ENCODE results near the gene HSPA1L.
A peak's percentile ranks its signal among the peaks of the same experiment; 100 is the strongest.

The HSPA1L gene

GRCh38 chr6:31794866-31795615 is 20.0 kb downstream of the HSPA1L start (continued):
- TF ChIP-seq ZNF513 (tag by site-specific recombination; IDR thresholded peaks at IDR 0.05) (no peak), ZNF596 (tag by site-specific recombination; IDR thresholded peaks at IDR 0.05) (no peak), ZNF561 (tag by site-specific recombination; IDR thresholded peaks at IDR 0.05; ENCODE audit: borderline replicate concordance) (no peak), WT1 (tag by site-specific recombination; IDR thresholded peaks at IDR 0.05) (peak; percentile 16; the same call in 1 of the 2 replicates), MZF1 (tag by site-specific recombination; IDR thresholded peaks at IDR 0.05; ENCODE audit: borderline replicate concordance) (no peak)
- TF ChIP-seq, protein P1, sequence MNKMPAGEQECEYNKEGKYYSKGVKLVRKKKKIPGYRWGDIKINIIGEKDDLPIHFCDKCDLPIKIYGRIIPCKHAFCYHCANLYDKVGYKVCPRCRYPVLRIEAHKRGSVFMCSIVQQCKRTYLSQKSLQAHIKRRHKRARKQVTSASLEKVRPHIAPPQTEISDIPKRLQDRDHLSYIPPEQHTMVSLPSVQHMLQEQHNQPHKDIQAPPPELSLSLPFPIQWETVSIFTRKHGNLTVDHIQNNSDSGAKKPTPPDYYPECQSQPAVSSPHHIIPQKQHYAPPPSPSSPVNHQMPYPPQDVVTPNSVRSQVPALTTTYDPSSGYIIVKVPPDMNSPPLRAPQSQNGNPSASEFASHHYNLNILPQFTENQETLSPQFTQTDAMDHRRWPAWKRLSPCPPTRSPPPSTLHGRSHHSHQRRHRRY (tag by site-specific recombination; IDR thresholded peaks at IDR 0.05): no peak
- TF ChIP-seq, protein P2, sequence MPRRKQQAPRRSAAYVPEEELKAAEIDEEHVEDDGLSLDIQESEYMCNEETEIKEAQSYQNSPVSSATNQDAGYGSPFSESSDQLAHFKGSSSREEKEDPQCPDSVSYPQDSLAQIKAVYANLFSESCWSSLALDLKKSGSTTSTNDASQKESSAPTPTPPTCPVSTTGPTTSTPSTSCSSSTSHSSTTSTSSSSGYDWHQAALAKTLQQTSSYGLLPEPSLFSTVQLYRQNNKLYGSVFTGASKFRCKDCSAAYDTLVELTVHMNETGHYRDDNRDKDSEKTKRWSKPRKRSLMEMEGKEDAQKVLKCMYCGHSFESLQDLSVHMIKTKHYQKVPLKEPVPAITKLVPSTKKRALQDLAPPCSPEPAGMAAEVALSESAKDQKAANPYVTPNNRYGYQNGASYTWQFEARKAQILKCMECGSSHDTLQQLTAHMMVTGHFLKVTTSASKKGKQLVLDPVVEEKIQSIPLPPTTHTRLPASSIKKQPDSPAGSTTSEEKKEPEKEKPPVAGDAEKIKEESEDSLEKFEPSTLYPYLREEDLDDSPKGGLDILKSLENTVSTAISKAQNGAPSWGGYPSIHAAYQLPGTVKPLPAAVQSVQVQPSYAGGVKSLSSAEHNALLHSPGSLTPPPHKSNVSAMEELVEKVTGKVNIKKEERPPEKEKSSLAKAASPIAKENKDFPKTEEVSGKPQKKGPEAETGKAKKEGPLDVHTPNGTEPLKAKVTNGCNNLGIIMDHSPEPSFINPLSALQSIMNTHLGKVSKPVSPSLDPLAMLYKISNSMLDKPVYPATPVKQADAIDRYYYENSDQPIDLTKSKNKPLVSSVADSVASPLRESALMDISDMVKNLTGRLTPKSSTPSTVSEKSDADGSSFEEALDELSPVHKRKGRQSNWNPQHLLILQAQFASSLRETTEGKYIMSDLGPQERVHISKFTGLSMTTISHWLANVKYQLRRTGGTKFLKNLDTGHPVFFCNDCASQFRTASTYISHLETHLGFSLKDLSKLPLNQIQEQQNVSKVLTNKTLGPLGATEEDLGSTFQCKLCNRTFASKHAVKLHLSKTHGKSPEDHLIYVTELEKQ (tag by site-specific recombination; IDR thresholded peaks at IDR 0.05; ENCODE audit: borderline replicate concordance): no peak
- TF ChIP-seq, protein P3, sequence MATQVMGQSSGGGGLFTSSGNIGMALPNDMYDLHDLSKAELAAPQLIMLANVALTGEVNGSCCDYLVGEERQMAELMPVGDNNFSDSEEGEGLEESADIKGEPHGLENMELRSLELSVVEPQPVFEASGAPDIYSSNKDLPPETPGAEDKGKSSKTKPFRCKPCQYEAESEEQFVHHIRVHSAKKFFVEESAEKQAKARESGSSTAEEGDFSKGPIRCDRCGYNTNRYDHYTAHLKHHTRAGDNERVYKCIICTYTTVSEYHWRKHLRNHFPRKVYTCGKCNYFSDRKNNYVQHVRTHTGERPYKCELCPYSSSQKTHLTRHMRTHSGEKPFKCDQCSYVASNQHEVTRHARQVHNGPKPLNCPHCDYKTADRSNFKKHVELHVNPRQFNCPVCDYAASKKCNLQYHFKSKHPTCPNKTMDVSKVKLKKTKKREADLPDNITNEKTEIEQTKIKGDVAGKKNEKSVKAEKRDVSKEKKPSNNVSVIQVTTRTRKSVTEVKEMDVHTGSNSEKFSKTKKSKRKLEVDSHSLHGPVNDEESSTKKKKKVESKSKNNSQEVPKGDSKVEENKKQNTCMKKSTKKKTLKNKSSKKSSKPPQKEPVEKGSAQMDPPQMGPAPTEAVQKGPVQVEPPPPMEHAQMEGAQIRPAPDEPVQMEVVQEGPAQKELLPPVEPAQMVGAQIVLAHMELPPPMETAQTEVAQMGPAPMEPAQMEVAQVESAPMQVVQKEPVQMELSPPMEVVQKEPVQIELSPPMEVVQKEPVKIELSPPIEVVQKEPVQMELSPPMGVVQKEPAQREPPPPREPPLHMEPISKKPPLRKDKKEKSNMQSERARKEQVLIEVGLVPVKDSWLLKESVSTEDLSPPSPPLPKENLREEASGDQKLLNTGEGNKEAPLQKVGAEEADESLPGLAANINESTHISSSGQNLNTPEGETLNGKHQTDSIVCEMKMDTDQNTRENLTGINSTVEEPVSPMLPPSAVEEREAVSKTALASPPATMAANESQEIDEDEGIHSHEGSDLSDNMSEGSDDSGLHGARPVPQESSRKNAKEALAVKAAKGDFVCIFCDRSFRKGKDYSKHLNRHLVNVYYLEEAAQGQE (tag by site-specific recombination; IDR thresholded peaks at IDR 0.05): 0 out of 2 replicates have a peak, but pooled peaks have one; percentile 25

DNA sequence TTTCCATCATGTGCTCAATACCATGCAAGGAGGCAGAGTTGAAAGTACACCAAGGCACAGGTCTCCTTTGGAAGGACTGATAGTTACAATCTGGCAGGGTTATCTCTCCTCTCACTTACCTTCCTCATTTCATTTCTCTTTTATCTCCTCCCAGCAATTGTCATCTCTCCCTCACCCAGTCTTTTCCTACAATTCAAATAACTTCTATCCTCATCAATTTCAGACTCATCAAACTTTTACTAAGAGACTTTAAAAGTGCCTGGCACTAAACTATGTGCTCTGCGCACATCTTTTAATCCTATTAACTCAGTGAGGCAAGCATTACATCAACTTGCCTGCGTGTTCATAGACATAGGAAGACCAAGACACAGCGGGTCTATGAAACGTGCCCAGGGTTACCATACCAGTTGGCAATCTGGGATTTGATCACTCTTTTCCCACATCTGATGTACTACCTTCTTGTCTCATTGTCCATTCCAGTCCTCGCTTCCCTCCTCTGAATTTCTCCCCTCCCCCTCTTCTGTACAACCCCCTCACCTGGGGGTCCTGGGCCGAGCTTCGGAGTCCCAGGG is 20.7 kb downstream of the HSPA1L start:
- H3K4me3 ChIP-seq (ENCODE audit: low read depth, low read length): peak overlapping the region; percentile 81
- H3K4me1 ChIP-seq (ENCODE audit: control insufficient read depth, insufficient read depth, low read length): no peaks in the 10 kb centered on the region; the same call in 1 of the 2 replicates
- no peaks in the 10 kb centered on the region for H3K9me3 ChIP-seq (ENCODE audit: control insufficient read depth, insufficient read depth, low read depth, low read length)
- H3K27ac ChIP-seq (ENCODE audit: extremely low read depth, low read depth, low read length): peak overlapping the region; percentile 93; the same call in 1 of the 2 replicates
- ChIA-PET CTCF (interaction anchor here (0.6 to 4.9 kb wide), 9 partner anchors 13 to 349 kb away, joined by 3 to 55 read pairs (median 5); partner anchors contain the start of genes CLIC1 and LSM2), POLR2A (interaction anchor here (1.0 to 5.9 kb wide), 8 partner anchors 12 to 247 kb away, joined by 3 to 138 read pairs (median 12); partner anchors contain the start of genes DDAH2, HSPA1A, HSPA1B and HSPA1L)
- peaks cover 14 to 44% of the 10 kb centered on the region in 2 experiments for H3K36me3 ChIP-seq (ENCODE audit: control insufficient read depth in 2 of 2, insufficient read depth in 1 of 2, low read length in 2 of 2)
- peak; percentile 47; the same call in 1 of the 2 replicates for TF ChIP-seq ZNF629 (tag by site-specific recombination; IDR thresholded peaks at IDR 0.05)
- TF ChIP-seq ZNF366 (tag by site-specific recombination; conservative IDR thresholded peaks at IDR 0.05): peak; percentile 76
- 0 out of 2 replicates have a peak, but pooled peaks have one; percentile 38 for TF ChIP-seq ZEB2 (tag by site-specific recombination; IDR thresholded peaks at IDR 0.05)
- peak; percentile 43; the same call in 1 of the 2 replicates for TF ChIP-seq ZNF600 (tag by site-specific recombination; IDR thresholded peaks at IDR 0.05)
- peak; percentile 92 for TF ChIP-seq ZBTB17 (tag by site-specific recombination; IDR thresholded peaks at IDR 0.05)
- peak; percentile 88 for TF ChIP-seq PRDM1 (tag by site-specific recombination; IDR thresholded peaks at IDR 0.05)
- 0 out of 2 replicates have a peak, but pooled peaks have one; percentile 12 for TF ChIP-seq KLF8 (tag by site-specific recombination; IDR thresholded peaks at IDR 0.05)
- TF ChIP-seq ZNF335 (tag by site-specific recombination; conservative IDR thresholded peaks at IDR 0.05): peak; percentile 71
- TF ChIP-seq ZNF76 (tag by site-specific recombination; IDR thresholded peaks at IDR 0.05; ENCODE audit: borderline replicate concordance, low read depth): peak; percentile 12; the same call in 1 of the 2 replicates
- TF ChIP-seq SP3 (tag by site-specific recombination; IDR thresholded peaks at IDR 0.05): 0 out of 2 replicates have a peak, but pooled peaks have one; percentile 17
- peak; percentile 46; the same call in 1 of the 2 replicates for TF ChIP-seq GLIS1 (tag by site-specific recombination; IDR thresholded peaks at IDR 0.05)
- TF ChIP-seq ZNF292 (tag by site-specific recombination; IDR thresholded peaks at IDR 0.05; ENCODE audit: borderline replicate concordance, low read depth): no peak
- no peak for TF ChIP-seq ZSCAN16 (tag by site-specific recombination; IDR thresholded peaks at IDR 0.05)
- no peak for TF ChIP-seq TRIM28 (IDR thresholded peaks at IDR 0.05; ENCODE audit: borderline replicate concordance, low read length)

All from HEK293 (cell line).